CD4-positive, alpha-beta T cell treated with Interleukin-6 at 100 ng/mL for 8 hours (primary cell): ENCODE results near the gene CCNL1.

Experiments
- DNase-seq: peaks from one replicate; pipeline ENCODE4 v3.0.0-alpha.2; 2020; ENCODE audit warnings: mixed read lengths, low spot score

CCNL1 gene

GRCh38 chr3:157122832-157123427, 37.0 kb downstream of the CCNL1 start:
- no peak for DNase-seq

GRCh38 chr3:157122116-157122515, 37.8 kb downstream of the CCNL1 start:
- DNase-seq = no peak

- no peak for DNase-seq
Observed at GRCh38 chr3:157121522-157121921, 38.4 kb downstream of the CCNL1 start.

- no peak for DNase-seq
Observed at GRCh38 chr3:157120071-157120892, 39.7 kb downstream of the CCNL1 start.

GRCh38 chr3:157119369-157119951, 40.5 kb downstream of the CCNL1 start:
- DNase-seq = peak; percentile 28

GRCh38 chr3:157117875-157118654, 41.9 kb downstream of the CCNL1 start:
- DNase-seq = no peak

- no peak for DNase-seq
Observed at GRCh38 chr3:157117206-157117605, 42.7 kb downstream of the CCNL1 start.

GRCh38 chr3:157116017-157116416, 43.9 kb downstream of the CCNL1 start:
- DNase-seq = no peak

GRCh38 chr3:157115069-157116006, 44.6 kb downstream of the CCNL1 start:
- DNase-seq = no peak

GRCh38 chr3:157113832-157114505, 46.0 kb downstream of the CCNL1 start:
- DNase-seq = no peak

GRCh38 chr3:157112536-157112935, 47.4 kb downstream of the CCNL1 start:
- DNase-seq = no peak

GRCh38 chr3:157111518-157111917, 48.4 kb downstream of the CCNL1 start:
- no peak for DNase-seq

GRCh38 chr3:157110761-157111278, 49.1 kb downstream of the CCNL1 start:
- no peak for DNase-seq

- DNase-seq = no peak
Observed at GRCh38 chr3:157109267-157110141, 50.4 kb downstream of the CCNL1 start.

GRCh38 chr3:157107644-157108133, 52.3 kb downstream of the CCNL1 start:
- no peak for DNase-seq

GRCh38 chr3:157107037-157107436, 52.9 kb downstream of the CCNL1 start:
- DNase-seq = no peak

GRCh38 chr3:157104928-157105652, 54.9 kb downstream of the CCNL1 start:
- DNase-seq = peak; percentile 13

GRCh38 chr3:157104521-157104920, 55.4 kb downstream of the CCNL1 start:
- DNase-seq = no peak

- DNase-seq = no peak
Observed at GRCh38 chr3:157103860-157104259, 56.1 kb downstream of the CCNL1 start.
